ENCODE results near the gene TSC22D1. TPM values are rescaled to one million over a fixed set of nuclear protein-coding genes. Genes with fewer than 3 reads are reported as not detected.
"Not testable (repeated sequence)": the region's sequence is repeated elsewhere in the genome, so short reads cannot be mapped to it uniquely, and the experiment has no call there.

The TSC22D1 gene
- total RNA-seq, 1 donor from 2014 or later: 70.0 TPM

DNA sequence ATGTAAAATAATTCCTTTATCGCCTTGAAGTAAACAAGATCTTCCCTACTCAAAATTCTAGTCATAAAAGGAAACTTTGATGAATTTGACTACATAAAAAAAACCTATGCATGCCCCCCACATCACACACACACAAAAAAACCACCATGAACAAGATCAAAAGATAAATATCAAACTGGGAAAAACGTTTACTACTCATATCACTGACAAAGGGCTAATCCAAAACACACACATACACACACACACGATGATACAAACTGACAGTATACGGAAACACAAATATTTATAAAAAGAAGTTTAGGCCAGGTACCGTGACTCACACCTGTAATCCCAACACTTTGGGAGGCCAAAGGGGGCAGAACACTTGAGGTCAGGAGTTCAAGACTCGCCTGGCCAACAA lies 61.9 kb downstream of the TSC22D1 start:
- no peak for DNase-seq (ENCODE audit: low read depth)
- TF ChIP-seq, protein P1, sequence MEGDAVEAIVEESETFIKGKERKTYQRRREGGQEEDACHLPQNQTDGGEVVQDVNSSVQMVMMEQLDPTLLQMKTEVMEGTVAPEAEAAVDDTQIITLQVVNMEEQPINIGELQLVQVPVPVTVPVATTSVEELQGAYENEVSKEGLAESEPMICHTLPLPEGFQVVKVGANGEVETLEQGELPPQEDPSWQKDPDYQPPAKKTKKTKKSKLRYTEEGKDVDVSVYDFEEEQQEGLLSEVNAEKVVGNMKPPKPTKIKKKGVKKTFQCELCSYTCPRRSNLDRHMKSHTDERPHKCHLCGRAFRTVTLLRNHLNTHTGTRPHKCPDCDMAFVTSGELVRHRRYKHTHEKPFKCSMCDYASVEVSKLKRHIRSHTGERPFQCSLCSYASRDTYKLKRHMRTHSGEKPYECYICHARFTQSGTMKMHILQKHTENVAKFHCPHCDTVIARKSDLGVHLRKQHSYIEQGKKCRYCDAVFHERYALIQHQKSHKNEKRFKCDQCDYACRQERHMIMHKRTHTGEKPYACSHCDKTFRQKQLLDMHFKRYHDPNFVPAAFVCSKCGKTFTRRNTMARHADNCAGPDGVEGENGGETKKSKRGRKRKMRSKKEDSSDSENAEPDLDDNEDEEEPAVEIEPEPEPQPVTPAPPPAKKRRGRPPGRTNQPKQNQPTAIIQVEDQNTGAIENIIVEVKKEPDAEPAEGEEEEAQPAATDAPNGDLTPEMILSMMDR (IDR thresholded peaks at IDR 0.05; ENCODE audit: insufficient read depth, low read length, poor library complexity, severe bottlenecking): no peak
- Histone ChIP-seq H3K4me3 (ENCODE audit: low read depth, low read length) (no peak overlapping the region), H3K27me3 (ENCODE audit: control insufficient read depth, insufficient read depth, low read length) (no peaks in the 10 kb centered on the region), H3K36me3 (ENCODE audit: control insufficient read depth, insufficient read depth, low read length) (no peaks in the 10 kb centered on the region)

DNA sequence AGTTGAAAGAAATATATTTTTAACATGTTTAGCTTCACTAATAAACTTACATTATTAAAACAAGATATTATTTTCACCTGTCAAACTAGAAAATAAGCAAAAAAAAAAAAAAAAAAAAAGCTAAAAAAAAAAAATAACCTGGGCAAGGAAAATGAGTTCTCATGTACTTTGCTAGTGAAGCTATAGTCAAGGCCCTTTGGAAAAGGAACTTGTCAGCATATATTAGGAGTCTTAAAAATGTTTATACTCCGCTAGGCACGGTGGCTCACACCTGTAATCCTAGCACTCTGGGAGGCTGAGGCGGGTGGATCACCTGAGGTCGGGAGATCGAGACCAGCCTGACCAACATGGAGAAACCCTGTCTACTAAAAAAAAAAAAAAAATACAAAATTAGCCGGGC lies 66.3 kb downstream of the TSC22D1 start:
- H3K36me3 ChIP-seq (ENCODE audit: control insufficient read depth, insufficient read depth, low read length); DNase-seq (ENCODE audit: low read depth); H3K4me3 ChIP-seq (ENCODE audit: low read depth, low read length); H3K27me3 ChIP-seq (ENCODE audit: control insufficient read depth, insufficient read depth, low read length): not testable (repeated sequence)

DNA sequence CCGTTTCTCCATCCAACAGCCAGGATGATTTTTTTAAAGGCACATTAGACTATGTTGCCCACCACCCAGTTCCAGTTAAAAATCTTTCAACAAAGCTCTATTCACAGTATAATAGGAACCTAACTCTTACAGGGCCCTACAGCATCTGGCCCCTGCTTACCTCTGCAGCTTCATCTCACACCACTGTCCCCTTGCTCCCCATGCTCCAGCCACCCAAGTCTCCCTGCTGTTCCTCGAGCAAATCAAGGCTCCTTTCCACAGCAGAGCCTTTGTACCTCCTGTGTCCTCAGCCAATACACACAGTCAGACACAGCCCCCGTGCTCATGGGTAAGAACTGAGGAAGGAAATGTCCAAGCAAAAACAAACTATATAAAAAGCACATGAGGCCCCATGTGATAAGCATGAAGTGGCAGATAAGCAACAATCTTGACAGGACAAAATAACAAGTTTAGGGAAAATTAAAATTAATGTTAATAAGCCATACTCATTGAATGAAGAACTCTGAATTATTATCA lies 67.5 kb downstream of the TSC22D1 start:
- Histone ChIP-seq H3K4me3 (ENCODE audit: low read depth, low read length) (no peak overlapping the region), H3K36me3 (ENCODE audit: control insufficient read depth, insufficient read depth, low read length) (no peaks in the 10 kb centered on the region), H3K27me3 (ENCODE audit: control insufficient read depth, insufficient read depth, low read length) (no peaks in the 10 kb centered on the region)
- TF ChIP-seq, protein P1 (IDR thresholded peaks at IDR 0.05; ENCODE audit: insufficient read depth, low read length, poor library complexity, severe bottlenecking): no peak
- no peak for DNase-seq (ENCODE audit: low read depth)

DNA sequence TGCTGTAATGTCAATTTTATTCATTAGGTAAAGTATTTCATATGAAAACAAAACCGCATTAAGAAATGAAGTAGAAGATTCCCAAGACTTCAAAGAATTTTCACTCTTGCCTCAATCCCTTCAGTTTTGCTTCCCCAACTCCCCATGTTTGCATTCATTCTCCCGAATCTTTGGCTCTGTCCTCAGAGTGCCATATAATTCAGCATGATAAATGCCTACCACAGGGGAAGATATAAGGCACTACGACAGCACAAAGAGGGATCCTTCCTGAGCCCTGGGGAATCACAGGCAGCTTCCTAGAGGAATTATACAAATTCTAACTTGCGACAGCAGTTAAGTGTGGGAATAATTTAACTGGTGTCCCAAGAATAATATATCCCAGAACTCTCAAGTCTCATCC lies 68.5 kb downstream of the TSC22D1 start:
- H3K4me3 ChIP-seq (ENCODE audit: low read depth, low read length): no peak overlapping the region
- TF ChIP-seq, protein P1 (IDR thresholded peaks at IDR 0.05; ENCODE audit: insufficient read depth, low read length, poor library complexity, severe bottlenecking): no peak
- H3K27me3 ChIP-seq (ENCODE audit: control insufficient read depth, insufficient read depth, low read length): no peaks in the 10 kb centered on the region
- no peaks in the 10 kb centered on the region for H3K36me3 ChIP-seq (ENCODE audit: control insufficient read depth, insufficient read depth, low read length)
- DNase-seq (ENCODE audit: low read depth): no peak

DNA sequence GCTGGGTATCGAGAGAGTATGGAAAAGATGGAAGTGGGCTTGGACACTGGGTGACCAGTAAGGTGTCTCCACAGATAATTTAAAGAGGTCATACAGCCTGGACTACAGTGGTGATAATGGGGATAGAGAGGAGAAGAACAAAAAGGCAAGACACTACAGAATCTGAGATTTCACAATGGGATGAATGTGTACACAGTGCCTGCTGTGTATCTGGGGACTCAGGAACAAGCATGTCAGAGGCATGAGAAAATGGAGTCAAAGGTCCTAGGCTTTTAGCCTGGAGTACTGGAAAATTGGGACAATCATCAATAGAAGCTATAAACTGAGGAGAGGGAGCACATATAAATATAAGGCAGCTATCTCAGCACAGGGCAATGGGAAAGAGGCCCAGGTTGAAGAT lies 69.4 kb downstream of the TSC22D1 start:
- no peak for DNase-seq (ENCODE audit: low read depth)
- H3K4me3 ChIP-seq (ENCODE audit: low read depth, low read length): no peak overlapping the region
- no peaks in the 10 kb centered on the region for H3K27me3 ChIP-seq (ENCODE audit: control insufficient read depth, insufficient read depth, low read length)
- H3K36me3 ChIP-seq (ENCODE audit: control insufficient read depth, insufficient read depth, low read length): no peaks in the 10 kb centered on the region
- TF ChIP-seq, protein P1 (IDR thresholded peaks at IDR 0.05; ENCODE audit: insufficient read depth, low read length, poor library complexity, severe bottlenecking): no peak

DNA sequence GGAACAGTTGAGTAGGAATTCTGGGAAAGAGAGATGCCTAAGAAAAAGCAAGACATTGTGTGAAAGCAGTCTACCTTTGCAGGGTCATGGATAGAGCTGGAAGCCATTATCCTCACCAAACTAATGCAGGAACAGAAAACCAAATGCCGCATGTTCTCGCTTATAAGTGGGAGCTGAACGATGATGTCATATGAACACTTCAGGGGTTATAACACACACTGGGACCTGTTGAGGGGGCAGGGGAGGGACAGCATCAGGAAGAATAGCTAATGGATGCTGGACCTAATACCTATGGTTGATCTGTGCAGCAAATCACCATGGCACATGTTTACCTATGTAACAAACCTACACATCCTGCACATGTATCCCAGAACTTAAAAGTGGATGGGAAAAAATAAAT lies 69.9 kb downstream of the TSC22D1 start:
- no peaks in the 10 kb centered on the region for H3K36me3 ChIP-seq (ENCODE audit: control insufficient read depth, insufficient read depth, low read length)
- no peak for DNase-seq (ENCODE audit: low read depth)
- H3K4me3 ChIP-seq (ENCODE audit: low read depth, low read length): no peak overlapping the region
- TF ChIP-seq, protein P1 (IDR thresholded peaks at IDR 0.05; ENCODE audit: insufficient read depth, low read length, poor library complexity, severe bottlenecking): no peak
- no peaks in the 10 kb centered on the region for H3K27me3 ChIP-seq (ENCODE audit: control insufficient read depth, insufficient read depth, low read length)

Measured in kidney epithelial cell (primary cell).